Measurements from ENCODE around the gene MTARC2.

Gene MTARC2

DNA sequence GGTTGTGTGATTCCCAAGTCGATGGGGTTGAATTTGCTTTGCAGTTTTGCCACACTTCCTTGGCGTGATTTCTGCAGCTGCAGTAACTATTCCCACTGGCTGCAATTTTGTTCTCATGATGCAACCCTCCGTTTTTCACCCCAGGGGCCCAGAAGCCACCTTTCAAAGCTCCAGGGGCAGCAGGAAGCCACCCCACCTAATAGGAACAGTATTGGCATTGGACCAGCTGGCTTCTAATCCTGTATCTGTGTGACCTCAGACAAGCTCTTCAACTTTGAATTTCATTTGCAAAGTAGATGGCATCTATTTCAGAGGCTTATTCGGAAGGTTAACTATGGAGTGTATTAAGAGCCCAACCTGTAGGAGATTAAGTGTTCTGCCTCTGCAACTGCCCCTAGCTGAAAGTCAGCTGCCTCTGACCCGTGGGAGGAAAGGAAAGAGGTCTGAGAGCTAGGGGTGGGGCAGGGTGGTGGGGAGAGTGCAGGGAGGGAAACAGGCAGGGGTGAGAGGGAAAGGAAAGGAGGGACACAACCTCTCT lies 45.3 kb upstream of the MTARC2 start:
- H3K4me3 ChIP-seq (ENCODE audit: low read depth in 1 of 2, low read length in 1 of 2): no peak overlapping the region
- TF ChIP-seq, protein P1, sequence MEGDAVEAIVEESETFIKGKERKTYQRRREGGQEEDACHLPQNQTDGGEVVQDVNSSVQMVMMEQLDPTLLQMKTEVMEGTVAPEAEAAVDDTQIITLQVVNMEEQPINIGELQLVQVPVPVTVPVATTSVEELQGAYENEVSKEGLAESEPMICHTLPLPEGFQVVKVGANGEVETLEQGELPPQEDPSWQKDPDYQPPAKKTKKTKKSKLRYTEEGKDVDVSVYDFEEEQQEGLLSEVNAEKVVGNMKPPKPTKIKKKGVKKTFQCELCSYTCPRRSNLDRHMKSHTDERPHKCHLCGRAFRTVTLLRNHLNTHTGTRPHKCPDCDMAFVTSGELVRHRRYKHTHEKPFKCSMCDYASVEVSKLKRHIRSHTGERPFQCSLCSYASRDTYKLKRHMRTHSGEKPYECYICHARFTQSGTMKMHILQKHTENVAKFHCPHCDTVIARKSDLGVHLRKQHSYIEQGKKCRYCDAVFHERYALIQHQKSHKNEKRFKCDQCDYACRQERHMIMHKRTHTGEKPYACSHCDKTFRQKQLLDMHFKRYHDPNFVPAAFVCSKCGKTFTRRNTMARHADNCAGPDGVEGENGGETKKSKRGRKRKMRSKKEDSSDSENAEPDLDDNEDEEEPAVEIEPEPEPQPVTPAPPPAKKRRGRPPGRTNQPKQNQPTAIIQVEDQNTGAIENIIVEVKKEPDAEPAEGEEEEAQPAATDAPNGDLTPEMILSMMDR (IDR thresholded peaks at IDR 0.05): no peak

DNA sequence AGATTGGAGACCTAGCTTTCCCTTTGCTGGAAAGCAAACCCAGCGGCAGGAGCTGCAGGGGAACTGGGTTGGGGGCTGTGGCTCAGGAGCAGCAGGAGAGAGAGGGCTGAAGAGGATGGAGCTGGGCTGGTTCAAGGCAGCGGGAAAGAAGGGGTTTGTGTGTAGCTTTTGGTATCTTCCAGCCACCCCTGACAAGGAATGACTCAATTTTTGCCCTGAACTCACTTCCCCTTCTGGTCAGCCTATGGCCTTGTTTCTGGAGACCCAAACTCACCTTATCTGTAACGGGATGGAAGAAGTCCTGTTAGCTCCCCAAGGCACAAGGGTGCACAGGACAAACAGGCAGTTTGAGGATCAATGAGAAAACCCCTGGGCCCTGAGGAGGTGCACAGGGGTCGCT lies 44.8 kb upstream of the MTARC2 start:
- H3K36me3 ChIP-seq: no peaks in the 10 kb centered on the region
- peaks cover 55% of the 10 kb centered on the region for H3K27me3 ChIP-seq
- no peak overlapping the region for H3K27ac ChIP-seq
- TF ChIP-seq, protein P1 (IDR thresholded peaks at IDR 0.05): no peak
- H3K9me3 ChIP-seq: no peaks in the 10 kb centered on the region
- H3K4me3 ChIP-seq (ENCODE audit: low read depth in 1 of 2, low read length in 1 of 2): no peak overlapping the region
- H3K4me1 ChIP-seq (ENCODE audit: control insufficient read depth in 1 of 2, insufficient read depth in 1 of 2, low read depth in 1 of 2, low read length in 1 of 2): peaks cover 0 to 7% of the 10 kb centered on the region in 2 experiments

More for the DNA sequence above, 45.3 kb upstream of the MTARC2 start:
- H3K9me3 ChIP-seq: no peaks in the 10 kb centered on the region
- H3K27me3 ChIP-seq: peaks cover 57% of the 10 kb centered on the region
- H3K27ac ChIP-seq: no peak overlapping the region
- peaks cover 0 to 7% of the 10 kb centered on the region in 2 experiments for H3K4me1 ChIP-seq (ENCODE audit: control insufficient read depth in 1 of 2, insufficient read depth in 1 of 2, low read depth in 1 of 2, low read length in 1 of 2)
- no peaks in the 10 kb centered on the region for H3K36me3 ChIP-seq

DNA sequence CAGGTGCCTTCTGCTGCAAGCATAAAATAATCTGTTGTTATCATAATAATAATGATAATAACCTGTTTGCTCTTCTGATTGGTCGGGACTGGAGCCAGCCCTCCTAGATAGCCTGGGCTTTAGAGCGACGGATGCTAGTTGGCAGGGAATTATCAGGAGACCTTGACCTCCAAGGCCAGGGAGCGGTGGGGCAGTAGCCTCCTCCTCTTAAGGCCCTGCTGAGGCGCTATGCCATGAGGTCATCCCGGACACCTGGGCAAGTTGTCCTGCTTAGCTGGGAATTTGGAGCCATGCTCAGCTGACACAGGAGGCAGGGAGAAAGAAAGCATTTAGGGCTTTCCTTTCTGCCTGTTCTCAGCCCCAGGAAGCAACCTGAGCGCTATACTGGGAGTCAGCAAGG lies 42.3 kb upstream of the MTARC2 start:
- Histone ChIP-seq H3K27ac (no peak overlapping the region), H3K36me3 (no peaks in the 10 kb centered on the region)
- TF ChIP-seq, protein P1 (IDR thresholded peaks at IDR 0.05): no peak

DNA sequence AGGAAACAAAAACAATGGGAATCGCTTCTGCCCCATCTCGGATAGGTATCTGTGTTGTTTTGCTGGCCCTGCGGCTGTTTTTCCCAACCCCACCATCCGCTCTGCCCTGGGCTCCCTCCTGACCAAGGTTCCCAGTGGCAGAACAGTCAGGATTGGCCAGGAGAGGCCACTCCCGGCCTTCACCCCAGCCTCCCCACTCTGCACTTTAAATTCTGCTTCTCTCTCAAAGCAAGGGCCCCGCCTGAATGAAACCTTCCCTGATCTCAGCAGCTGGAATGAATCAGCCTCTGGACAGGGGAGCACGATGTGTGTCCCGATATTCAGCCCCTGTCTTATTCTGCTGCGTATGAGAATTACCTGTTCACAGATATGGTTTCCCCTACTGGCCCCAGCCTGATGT lies 41.6 kb upstream of the MTARC2 start:
- Histone ChIP-seq H3K27me3 (peaks cover 27% of the 10 kb centered on the region), H3K4me1 (ENCODE audit: control insufficient read depth in 1 of 2, insufficient read depth in 1 of 2, low read depth in 1 of 2, low read length in 1 of 2) (peaks cover 0 to 7% of the 10 kb centered on the region in 2 experiments), H3K4me3 (ENCODE audit: low read depth in 1 of 2, low read length in 1 of 2) (no peak overlapping the region), H3K36me3 (no peaks in the 10 kb centered on the region), H3K27ac (no peak overlapping the region), H3K9me3 (no peaks in the 10 kb centered on the region)
- TF ChIP-seq, protein P1 (IDR thresholded peaks at IDR 0.05): no peak

More for the DNA sequence above, 42.3 kb upstream of the MTARC2 start:
- H3K4me1 ChIP-seq (ENCODE audit: control insufficient read depth in 1 of 2, insufficient read depth in 1 of 2, low read depth in 1 of 2, low read length in 1 of 2): peaks cover 0 to 7% of the 10 kb centered on the region in 2 experiments
- H3K4me3 ChIP-seq (ENCODE audit: low read depth in 1 of 2, low read length in 1 of 2): no peak overlapping the region
- no peaks in the 10 kb centered on the region for H3K9me3 ChIP-seq
- H3K27me3 ChIP-seq: peaks cover 34% of the 10 kb centered on the region

DNA sequence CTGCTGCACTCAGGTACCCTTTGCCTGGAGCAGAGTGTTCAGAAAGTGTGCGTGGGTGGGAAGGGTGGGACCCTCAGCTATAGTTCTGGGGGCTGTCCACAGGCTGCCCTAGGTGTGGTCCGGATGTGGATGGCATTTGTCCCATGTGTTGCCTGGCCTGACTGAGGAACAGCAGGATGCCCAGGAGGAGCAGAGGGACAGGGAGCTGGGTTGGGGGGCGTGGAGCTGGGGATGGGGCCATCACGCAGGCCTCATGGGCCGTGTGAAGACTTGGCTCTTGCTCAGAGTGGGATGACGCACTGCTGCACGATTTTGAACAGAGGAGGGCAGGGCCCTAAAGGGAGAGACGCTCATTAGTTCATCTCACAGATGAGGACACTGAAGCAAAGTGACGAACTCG lies 41.0 kb upstream of the MTARC2 start:
- H3K4me1 ChIP-seq (ENCODE audit: control insufficient read depth in 1 of 2, insufficient read depth in 1 of 2, low read depth in 1 of 2, low read length in 1 of 2): peaks cover 0 to 7% of the 10 kb centered on the region in 2 experiments
- H3K36me3 ChIP-seq: no peaks in the 10 kb centered on the region
- no peak overlapping the region for H3K4me3 ChIP-seq (ENCODE audit: low read depth in 1 of 2, low read length in 1 of 2)
- H3K27ac ChIP-seq: no peak overlapping the region
- H3K27me3 ChIP-seq: peaks cover 20% of the 10 kb centered on the region
- no peaks in the 10 kb centered on the region for H3K9me3 ChIP-seq
- TF ChIP-seq, protein P1 (IDR thresholded peaks at IDR 0.05): no peak

All from neutrophil (primary cell).